ENCODE measurements around the gene KLHDC8B.

Gene KLHDC8B

DNA sequence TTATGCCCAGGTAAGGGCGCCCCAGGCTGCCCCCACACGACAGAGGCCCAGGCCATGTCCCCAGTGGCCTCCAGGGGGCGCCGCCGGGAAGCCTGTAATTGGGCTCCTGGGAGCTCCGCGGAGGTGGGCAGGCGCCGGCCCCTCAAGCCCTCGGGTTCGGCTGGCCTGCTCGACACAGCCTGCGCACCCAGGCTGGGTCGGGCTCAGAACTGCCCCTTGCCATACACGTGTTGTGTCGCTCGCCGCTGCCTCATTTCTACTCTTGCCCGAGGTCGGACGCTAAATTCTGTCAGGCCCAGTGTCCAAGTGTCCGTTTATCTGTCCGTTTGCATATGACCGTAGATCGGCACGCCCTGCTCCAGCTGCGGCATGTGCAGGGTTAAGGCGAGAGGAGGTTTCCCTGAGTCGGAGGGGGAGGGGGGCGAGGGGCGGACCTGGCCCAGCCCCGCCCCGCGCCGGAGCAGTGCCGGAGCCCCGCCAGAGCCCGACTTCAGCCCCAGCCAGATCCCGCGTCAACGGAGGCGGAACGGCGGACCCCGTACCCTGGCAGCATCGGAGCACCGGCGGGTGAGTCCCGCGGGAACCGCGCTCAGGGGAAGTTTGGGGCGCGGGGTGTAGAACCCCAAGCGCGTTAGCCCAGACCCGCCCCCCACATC lies at the start of gene KLHDC8B:
TSS of gene KLHDC8B (plus strand) at position 480 of the 656 bp plus-strand sequence. CDS start 1,172 bp downstream, outside the sequence.
- peak; percentile 65 for DNase-seq

DNA sequence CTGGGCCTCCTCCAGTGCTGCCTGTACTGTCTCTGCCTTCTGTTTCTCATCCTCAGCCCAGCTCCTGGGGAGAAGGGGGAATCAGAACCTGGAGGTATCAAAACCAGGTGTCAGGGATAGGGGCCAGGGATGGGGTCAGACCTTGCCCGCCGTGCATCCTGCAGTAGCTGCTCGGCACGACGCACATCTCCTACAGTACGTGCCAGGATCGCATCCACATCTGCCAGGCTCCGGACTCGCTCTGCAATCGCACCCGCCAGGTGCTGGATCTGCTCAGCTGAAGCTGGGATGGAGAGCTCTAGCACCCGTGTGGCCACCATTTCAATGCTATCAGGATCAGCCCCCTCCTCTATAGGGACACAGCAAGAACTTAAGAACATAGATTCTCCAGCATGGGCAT lies 49.4 kb upstream of the KLHDC8B start:
- DNase-seq: no peak

DNA sequence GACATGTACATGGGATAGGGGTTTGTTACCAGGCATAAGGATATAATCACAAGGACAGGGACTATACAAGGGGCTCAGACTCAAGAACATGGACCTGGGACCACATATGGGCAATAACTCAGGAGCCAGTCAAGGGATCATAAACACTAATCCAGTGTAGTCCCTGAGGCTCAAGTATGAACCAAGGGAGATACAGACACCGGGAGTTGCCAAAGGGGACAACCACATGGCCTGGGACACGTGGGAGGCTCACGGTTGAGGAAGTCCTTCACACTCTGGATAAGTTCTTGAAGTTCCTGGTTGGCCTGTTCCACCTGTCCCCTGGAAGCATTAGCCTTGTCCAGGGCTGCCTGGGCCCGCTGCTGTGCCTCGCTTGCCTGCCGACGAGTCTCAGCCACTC lies 48.9 kb upstream of the KLHDC8B start:
- DNase-seq: no peak

DNA sequence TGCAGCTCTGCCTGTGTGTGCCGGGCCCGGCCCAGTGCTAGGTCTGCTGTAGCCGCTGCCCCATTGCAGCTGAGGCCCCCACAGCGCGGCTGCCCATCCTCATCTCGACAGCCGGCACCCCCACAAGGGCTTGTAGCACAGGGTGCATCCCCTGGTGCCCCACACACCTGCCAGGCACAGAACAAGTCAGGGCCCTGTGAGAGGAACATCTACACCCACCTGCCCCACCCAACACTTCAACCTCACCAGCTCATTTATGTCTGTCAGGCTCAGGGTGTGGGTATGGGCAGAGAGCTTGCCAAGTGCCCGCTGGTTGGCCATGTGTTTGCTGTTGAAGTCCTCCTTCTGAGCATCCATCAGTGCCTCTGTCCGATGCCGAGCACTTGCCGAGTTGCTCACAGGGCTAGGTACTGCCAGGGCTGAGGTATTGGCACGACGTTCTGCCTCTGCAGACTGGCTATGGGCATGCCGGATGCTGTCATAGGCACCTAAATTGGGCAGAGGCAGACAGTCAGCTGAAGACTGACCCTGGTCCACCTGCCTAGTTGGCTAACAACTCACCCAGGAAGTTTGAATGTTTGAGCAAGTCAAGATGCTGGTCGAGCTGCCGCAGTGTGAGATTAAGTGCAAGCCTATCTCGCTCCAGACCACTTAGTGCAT lies 48.4 kb upstream of the KLHDC8B start:
- DNase-seq: no peak

DNA sequence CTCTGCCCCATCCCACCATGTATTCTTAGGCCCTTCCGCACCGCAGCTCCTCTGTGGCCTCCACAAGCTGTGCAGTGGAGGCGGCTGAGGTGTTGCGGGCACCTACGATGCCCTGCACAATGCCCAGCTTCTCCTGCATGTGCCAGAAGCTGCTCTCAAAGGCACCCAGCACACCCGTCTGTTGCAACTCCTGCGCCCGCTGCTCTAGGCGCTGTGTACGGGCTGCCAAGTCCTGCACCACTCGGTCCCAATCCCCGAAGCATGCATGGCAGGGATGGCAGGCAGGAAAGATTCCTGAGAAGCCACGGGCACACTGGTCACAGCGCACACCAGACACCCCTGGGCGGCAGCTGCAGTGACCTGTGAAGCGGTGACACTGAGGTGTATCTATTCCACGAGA lies 47.7 kb upstream of the KLHDC8B start:
- DNase-seq: no peak

DNA sequence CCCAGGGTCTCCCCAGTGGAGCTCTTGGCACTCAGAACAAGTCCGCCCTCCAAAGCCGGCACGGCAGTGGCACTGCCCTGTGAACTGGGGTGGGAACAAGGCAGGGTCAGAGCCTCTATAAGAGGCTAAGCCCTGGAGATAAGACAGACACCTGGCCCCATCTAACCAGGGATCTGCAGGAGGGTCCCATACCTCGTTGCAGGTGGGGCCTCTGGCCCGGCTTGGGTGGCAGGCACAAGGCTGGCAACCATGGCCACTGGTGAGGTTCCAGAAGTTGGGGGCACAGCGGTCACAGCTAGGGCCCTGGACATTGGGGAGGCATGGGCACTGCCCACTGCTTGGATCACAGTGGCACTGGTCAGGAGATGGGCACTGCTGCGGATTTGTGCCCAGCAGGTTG lies 47.2 kb upstream of the KLHDC8B start:
- no peak for DNase-seq

DNA sequence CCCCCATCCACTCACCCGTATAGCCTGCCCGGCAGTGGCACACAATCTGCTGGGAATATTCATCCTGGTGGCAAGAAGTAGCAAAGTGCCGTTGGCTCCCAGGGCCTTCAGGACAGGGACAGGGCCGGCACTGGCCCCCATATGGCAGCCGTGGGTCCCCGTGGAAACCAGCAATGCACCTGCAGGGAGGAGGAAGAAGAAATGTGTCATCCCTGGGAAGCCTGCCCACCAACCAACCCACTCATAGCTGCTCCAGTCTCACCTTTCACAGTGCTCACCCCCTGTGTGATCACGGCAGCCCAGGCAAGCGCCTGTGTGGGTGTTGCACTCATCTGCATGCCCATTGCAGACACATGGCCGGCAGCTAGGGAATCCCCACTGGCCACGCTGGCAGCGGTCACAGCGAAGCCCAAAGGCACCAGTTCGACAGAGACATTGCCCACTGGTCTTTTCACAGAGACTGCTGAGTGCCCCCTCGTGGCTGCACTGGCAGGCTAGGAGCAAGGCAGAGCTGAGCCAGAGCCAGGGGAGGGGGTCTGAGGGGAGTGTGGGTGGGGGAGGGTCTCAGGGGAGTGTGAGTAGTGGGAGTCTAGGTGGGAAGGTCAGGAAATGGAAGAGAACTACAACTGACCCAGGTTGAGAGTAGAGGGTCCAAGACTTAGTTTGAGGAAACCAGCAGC lies 46.3 kb upstream of the KLHDC8B start:
- DNase-seq: no peak

DNA sequence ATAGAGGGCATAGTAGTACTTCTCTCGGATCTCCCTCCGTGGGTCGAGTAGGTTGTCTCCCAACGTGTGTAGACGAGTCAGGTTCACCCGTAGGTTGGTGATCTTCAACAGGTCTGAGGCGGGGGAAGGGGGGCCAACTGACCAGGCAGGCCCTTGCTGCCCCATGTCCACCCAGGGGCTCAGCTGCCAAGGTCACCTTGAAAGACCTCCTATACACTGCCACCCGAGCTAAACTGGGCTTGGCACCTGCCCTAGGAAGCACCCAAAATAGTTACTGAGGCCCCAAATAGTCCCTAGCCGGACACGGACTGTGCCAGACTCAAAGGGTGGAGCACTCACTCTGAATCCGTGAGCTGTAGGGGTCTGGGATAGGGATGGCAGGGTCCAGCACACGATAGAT lies 40.4 kb upstream of the KLHDC8B start:
- DNase-seq: no peak

DNA sequence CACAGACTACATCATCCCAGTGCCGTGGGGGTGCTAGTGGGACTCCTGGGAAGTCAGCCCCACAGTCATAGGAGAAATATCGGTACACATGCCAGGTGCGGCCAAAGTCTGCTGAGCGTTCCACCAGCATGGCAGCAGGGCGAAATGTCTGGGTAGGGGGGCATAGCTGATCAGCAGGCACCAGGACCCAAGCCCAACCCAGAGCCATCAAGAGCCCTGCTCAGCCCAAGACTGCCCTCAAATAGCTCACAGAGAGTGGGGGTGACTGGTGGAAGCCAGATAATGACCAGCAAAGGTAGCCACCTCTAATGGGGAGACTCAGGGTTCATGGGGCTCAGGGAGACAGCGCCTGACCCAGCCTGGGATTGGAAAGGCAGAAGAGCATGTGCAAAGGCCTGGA lies 39.8 kb upstream of the KLHDC8B start:
- no peak for DNase-seq

DNA sequence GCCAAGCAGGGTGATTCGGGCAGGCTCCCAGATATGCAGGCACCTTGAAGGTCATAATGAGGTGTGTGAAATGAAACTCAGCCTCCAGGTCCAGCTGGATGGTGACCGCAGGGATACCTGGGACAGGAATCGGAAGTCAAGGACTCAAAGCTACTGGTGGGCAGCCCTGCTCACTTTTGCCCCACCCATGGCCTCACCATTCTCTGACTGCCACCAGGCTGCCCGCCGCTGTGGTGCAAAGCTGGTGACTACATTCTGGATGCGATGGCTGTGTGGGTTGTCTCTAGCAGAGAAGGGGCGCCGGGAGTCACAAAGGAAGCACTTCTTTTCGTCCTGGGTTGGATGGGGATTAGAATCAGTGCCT lies 39.3 kb upstream of the KLHDC8B start:
- DNase-seq: no peak

DNA sequence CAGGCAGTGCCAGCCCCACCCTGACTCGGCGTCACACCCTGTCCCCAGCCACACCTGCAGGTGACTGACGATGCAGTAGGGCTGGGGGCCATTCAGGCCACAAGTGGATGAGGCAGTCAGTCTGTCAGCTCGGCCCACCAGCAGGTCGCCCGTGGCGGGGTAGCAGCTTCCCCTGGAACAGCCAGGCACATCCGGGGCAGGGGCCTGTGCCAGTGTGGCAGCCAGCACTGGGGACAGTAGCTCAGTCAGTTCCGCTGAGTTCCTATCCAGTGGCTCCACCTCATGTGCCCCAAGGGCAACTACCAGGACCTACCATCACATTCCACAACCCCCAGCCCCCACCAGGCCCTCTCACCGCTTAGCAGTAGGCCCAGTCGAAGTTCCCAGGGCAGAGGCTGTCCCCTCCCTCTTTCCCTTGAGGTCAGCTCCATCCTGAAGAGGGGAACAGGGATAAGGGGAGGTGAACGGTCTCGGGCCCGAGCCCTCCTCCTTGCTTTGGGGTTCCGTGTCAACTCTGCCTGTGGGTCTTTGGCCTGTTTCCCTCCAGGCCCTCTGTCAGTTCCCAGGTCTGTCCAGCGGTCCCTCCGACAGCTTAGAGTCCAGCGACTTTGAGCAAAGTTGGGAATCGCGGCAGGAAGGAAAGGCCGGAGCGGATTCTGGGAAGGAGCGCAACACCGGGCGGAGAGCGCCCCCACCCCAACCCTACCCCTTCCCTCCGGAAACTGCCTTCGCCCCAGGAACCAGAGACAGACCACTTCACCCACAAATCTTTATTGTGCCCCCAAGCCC lies 38.8 kb upstream of the KLHDC8B start, which contains the start of gene LAMB2:
TSS of gene LAMB2 (minus strand) at position 614 of the 789 bp plus-strand sequence. CDS start at position 431, 183 bp downstream.
- no peak for DNase-seq

DNA sequence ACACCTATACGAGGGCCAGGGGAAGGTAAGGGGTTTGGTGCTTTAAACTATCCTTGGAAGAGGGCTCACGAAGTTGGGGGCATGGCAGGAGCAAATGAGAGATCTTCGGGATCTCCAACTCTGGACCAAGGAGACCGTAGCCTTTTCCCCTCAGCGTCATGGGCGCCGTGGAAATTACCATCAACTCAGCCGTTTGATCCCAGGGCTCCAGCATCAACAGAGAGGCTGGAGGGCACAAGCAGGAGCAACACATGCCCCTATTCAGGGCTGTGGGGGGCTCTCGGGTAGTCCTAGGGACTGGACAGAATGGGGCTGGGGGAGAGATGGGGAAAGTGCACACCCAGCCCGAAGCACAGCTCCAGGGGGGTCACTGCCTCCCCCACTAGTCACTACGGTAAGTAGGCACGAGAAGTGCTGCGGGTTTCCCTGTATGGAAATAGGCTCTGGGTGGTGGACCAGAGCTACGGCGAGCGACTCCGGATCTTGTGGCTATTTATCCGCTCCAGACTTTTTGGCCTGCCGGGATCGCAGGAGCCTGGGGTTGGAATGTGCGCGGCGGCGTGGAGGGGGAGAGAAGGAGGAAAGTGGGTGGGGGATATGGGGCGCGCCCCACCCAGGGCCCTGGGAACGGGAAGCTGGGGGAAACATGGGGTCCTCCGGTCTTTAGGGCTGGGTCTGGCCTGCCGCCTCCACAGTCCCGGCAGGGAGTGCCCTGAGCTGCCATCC lies 38.0 kb upstream of the KLHDC8B start:
- no peak for DNase-seq

DNA sequence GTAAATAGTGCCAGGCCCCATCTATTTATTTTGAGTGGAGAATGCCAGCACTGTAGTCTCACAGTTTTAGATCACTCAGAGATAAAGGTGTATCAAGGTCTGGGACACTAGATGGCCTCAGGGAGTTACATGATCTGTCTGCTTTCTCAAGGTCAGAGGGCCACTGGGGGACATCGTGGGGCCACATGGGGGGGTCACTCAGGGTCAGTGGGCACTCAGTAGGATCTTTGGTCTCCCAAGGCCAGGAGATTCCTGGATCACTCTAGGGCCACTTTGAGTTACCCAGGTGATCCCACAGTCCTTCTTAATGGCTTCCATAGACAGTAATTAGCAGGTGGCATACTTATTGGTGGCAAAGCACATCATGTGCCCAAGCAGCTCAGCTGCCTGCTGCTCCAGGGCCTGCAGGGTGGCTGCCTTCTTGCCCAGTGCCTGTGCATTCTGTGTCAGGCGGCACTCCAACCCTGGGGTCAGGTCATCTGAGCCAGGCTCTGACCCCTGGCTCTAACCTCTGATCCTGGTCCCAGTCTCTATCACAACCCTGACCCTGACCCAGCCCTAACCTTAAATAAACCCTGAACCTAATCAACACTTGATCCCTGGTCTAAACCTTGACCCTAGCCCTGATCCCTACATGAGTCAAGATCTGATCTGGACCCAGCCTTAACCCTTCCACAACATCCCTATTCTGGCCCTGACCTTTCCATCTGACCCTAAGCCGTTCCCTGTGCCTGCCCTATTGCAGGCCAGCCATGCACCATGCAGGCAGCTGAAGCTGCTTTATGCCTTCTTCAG lies 36.7 kb upstream of the KLHDC8B start:
- no peak for DNase-seq

DNA sequence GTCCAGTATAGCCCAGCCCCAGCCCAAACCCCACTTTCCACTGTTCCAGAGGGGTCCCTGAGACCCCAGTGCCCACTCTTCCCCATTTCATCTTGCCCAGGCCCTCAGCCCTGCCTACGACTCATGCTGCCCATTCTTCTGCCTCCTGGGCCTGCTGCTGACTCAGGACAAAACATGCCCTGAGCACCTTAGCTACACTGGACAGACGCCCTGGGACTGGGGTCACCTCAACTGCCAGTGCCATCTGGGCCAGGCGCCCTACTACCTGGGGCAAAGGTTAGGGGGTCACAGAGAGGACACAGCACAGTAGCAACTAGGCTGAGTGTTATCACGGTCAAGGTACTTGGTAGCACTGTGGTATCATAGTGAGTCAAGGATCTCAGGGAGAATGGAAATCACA lies 35.9 kb upstream of the KLHDC8B start:
- no peak for DNase-seq

DNA sequence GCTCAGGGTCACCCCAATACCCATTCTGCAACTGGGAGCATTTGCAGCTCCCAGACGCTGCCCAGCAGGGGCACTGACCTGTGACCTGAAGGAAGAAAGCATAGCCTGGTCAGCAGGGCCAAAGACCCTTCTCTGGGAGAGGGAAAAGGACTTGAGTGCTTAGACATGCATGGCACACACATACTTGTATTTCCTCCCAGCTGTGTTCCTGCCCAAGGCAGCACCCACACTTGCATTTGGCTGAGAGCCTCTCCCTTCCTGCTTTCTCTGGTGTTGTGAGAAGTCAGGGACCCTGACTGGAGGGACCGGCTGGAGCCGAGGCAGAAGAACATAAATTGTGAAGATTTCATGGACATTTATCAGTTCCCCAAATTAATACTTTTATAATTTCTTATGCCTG lies 31.3 kb upstream of the KLHDC8B start:
- no peak for DNase-seq

DNA sequence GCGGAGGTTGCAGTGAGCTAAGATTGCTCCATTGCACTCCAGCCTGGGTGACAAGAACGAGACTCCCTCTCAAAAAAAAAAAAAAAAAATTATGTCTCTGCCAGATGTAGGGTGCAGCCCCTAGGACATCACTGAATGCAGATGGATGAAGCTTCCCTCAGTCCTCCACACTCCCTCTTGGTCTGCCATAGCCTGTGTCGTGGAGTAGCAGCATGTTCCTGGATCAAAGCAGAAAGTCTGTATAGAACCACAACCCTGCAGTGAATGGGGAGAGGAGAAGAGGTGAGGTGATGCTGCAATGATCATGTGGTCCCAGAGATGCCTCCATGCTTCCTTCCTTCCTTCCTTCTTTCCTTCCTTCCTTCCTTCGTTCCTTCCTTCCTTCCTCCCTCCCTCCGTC lies 23.2 kb upstream of the KLHDC8B start:
- no peak for DNase-seq

DNA sequence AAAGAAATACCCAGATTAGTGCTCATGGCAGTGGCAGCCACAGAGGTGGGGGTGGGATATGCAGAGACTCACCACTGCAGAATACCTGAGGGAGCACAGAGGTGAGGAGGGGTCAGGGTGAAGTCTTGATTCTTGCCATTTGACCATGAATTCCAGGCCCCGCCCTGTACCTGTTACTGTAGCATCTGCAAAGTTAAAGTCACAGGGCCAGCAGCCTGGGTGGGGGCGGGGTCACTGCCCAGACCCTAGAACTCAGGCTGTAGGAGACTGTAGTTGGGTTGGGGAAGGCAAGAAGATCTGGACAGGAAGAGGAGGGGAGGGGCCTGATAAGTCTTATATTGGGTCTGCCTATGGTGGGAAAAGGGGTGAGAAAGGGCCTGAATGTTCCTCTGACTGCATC lies 19.8 kb upstream of the KLHDC8B start:
- no peak for DNase-seq

DNA sequence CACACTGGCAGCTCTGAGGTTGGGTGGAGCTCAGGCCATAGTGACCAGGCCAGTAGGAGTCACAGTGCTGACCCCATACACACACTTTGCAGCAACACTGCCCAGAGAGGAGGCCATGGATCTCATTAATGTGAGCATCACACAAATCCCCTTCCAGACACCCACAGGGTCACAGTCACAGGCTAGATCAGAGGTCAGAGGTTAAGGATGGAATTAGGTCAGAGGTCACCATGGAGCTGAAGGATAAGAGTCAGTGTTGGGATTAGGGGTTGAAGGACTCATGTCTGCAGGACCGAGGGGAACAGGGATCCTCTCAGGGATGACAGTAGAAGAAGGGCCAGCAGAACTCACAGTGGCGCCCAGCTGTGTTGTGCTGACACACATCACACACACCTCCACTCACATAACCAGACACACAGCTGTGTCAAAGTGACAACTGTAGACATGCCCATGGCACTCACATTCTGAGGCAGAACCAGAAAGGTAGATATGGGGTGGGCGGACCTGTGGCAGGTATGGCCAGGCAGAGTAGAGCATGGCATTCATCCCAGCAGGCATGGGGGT lies 18.0 kb upstream of the KLHDC8B start:
- DNase-seq: no peak

DNA sequence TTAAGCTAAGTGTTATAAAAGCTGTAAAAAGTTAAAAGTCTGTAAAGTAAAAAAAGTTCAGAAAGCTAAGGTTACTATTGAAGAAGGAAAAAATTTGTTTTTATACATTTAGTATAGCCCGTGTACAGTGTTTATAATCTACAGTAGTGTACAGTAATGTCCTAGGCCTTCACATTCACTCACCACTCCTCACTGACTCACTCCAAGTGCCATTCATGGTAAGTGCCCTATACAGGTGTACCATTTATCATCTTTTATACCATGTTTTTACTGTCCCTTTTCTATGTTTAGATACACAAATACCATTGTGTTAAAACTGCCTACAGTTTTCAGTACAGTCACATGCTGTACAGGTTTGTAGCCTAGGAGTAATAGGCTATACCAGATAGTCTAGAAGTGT lies 14.1 kb upstream of the KLHDC8B start:
- DNase-seq: no peak

DNA sequence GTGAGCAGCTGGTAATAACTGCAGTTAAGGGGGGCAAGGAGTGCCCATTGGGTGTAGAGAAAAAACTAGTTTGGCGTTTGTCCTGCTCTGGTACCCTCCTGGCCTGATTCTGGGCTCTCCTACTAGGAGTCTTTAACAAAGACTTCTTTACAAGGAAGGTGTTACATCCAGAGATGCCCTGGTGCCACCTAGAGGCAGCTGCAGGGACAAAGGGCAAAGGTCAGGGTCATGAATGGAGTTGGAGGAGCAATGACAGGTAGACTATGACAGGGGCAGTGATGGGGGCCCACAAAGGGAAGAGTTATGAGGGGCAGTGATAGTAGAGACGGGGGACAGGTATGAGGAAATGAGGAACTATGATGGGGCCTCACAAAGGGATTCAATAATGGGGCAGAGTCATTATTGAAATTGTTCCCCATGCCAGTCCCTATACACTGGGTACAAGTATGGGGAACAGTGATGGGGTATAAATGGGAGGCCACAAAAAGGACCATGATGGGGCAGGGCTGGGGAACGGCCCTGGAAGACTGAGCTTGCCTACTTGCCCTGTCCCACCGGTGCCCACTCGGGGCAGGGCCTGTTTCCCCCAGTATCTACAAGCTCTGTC lies 13.2 kb upstream of the KLHDC8B start:
- DNase-seq: peak; percentile 67

DNA sequence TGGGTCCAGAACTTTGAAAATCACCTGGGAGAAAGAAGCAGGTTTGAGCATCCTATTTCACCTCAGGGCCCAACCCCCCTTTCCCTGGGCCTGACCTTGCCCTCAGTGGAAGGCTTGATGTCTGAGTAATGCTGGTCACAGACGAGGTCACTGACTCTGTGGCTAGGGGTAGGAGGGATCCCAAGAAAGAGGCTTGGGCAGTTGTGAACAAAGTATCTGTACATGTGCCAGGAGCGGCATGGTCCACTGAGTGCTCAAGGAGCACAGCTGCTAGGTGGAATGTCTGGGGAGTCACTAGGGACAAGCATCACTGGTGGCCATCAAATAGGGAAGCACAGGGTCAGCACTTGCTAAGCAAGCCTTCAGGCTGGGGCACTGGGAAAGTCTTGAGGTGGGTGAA lies 12.6 kb upstream of the KLHDC8B start:
- no peak for DNase-seq
